B cell (primary cell): Measurements from ENCODE around the gene CTNNA3. TPM values are rescaled to one million over a fixed set of nuclear protein-coding genes. Genes with fewer than 3 reads are reported as not detected.

Experiments used
- ATAC-seq: fragments of 200-7000 bp; cut with Tn5 transposase; one replicate; pipeline ENCODE4 v1.10.0; 2021; ENCODE audit warnings: low read depth, mild to moderate bottlenecking, moderate number of reproducible peaks, moderate library complexity
- CTCF ChIA-PET: fragments of 350-600 bp; sonication (Branson Sonifier 250); formaldehyde crosslinking; loops from one replicate; lab custom pipeline; 2021; ENCODE audit warnings: antibody characterized with exemption, inconsistent platforms; lab: Charles Lee
- POLR2A ChIA-PET: fragments of 350-600 bp; sonication (Branson Sonifier 250); formaldehyde crosslinking; loops from one replicate; lab custom pipeline; 2021; ENCODE audit warnings: antibody characterized with exemption; lab: Charles Lee
- DNase-seq: peaks from one replicate; pipeline ENCODE4 v3.0.0; 2013
- H2AFZ ChIP-seq: 2 replicates; pipeline ENCODE4 v1.6.1; 2012; ENCODE audit warnings: mild to moderate bottlenecking, low read depth, low read length; ENCODE audit not compliant: insufficient read depth, poor library complexity, severe bottlenecking
- H3K27ac ChIP-seq, 2 donors: 1 replicate in 1 of 2; 2 replicates in 1 of 2; pipeline ENCODE4 v1.5.1; 2012 to 2013; ENCODE audit warnings: low read length in 2 of 2, mild to moderate bottlenecking in 2 of 2, moderate library complexity in 1 of 2
- H3K27me3 ChIP-seq, 4 experiments: fragments of 200-600 bp in 1 of 4; sonication (generic) in 1 of 4; replicated peaks in 1 of 4; 1 replicate in 2 of 4; 2 replicates in 2 of 4; pipeline versions ENCODE4 v1.6.1 to v1.7.0; 2013 to 2016; ENCODE audit warnings: low read length in 3 of 4, mild to moderate bottlenecking in 2 of 4, mixed read lengths in 1 of 4, moderate library complexity in 1 of 4; ENCODE audit not compliant: insufficient read depth in 4 of 4, control insufficient read depth in 3 of 4; ENCODE audit errors: control extremely low read depth in 1 of 4
- H3K36me3 ChIP-seq, 2 experiments: replicated peaks in 1 of 2; 1 replicate in 1 of 2; 2 replicates in 1 of 2; pipeline versions ENCODE4 v1.6.1 to v1.7.1; 2013; ENCODE audit warnings: low read length in 1 of 2; ENCODE audit not compliant: insufficient read depth in 2 of 2, control insufficient read depth in 1 of 2; ENCODE audit errors: control extremely low read depth in 1 of 2, extremely low read depth in 1 of 2
- H3K4me1 ChIP-seq, 2 donors: fragments of 200-600 bp in 1 of 2; sonication (generic) in 1 of 2; 1 replicate in 1 of 2; 2 replicates in 1 of 2; pipeline versions ENCODE4 v1.5.1 to v1.6.1; 2013 to 2017; ENCODE audit warnings: low read length in 2 of 2; ENCODE audit not compliant: control insufficient read depth in 2 of 2, insufficient read depth in 2 of 2
- H3K4me2 ChIP-seq: replicated peaks from 2 replicates; pipeline ENCODE3; 2012; ENCODE audit warnings: mild to moderate bottlenecking, low read depth, low read length; ENCODE audit not compliant: poor library complexity, severe bottlenecking
- H3K4me3 ChIP-seq, 5 experiments: fragments of 200-600 bp in 1 of 5; sonication (generic) in 1 of 5; 1 replicate in 3 of 5; 2 replicates in 2 of 5; pipeline versions ENCODE4 v1.5.1 to v1.7.0; 2011 to 2016; ENCODE audit warnings: low read length in 4 of 5, mild to moderate bottlenecking in 4 of 5, low read depth in 2 of 5, control low read depth in 1 of 5, moderate library complexity in 1 of 5; ENCODE audit not compliant: insufficient read depth in 1 of 5; ENCODE audit errors: control extremely low read depth in 1 of 5, extremely low read depth in 1 of 5
- H3K79me2 ChIP-seq: fragments of 200-600 bp; sonication (generic); one replicate; pipeline ENCODE4 v1.6.0; 2016; ENCODE audit warnings: low read length; ENCODE audit not compliant: control insufficient read depth, insufficient read depth
- H3K9ac ChIP-seq: fragments of 200-600 bp; sonication (generic); 2 replicates; pipeline ENCODE4 v1.6.1; 2017; ENCODE audit warnings: mild to moderate bottlenecking, low read length, moderate library complexity
- H3K9me3 ChIP-seq, 3 donors: one replicate each; pipeline versions ENCODE4 v1.6.1 to v1.7.1; 2013; ENCODE audit warnings: low read length in 2 of 3; ENCODE audit not compliant: control insufficient read depth in 2 of 3, insufficient read depth in 1 of 3; ENCODE audit errors: control extremely low read depth in 1 of 3
- H4K20me1 ChIP-seq: 2 replicates; pipeline ENCODE4 v1.6.0; 2012; ENCODE audit warnings: mild to moderate bottlenecking, low read length; ENCODE audit not compliant: insufficient read depth, control insufficient read depth, poor library complexity, severe bottlenecking
- H3K27ac Mint-ChIP-seq: one replicate; pipeline ENCODE4 v1.8.0; 2021; ENCODE audit warnings: mixed read lengths
- H3K27me3 Mint-ChIP-seq: one replicate; pipeline ENCODE4 v1.8.0; 2021; ENCODE audit warnings: mixed read lengths
- H3K4me1 Mint-ChIP-seq: one replicate; pipeline ENCODE4 v1.8.0; 2021; ENCODE audit warnings: mixed read lengths
- H3K4me3 Mint-ChIP-seq: one replicate; pipeline ENCODE4 v1.8.0; 2021; ENCODE audit warnings: mixed read lengths
- H3K9me3 Mint-ChIP-seq: one replicate; pipeline ENCODE4 v1.8.0; 2022; ENCODE audit warnings: mixed read lengths; ENCODE audit not compliant: insufficient read depth
- CTCF ChIP-seq: fragments of 200-600 bp; IDR thresholded peaks from one replicate; pipeline ENCODE4 v1.8.0; 2022; ENCODE audit warnings: antibody characterized with exemption, mild to moderate bottlenecking
- EZH2 ChIP-seq: IDR thresholded peaks from 2 replicates; pipeline ENCODE4 v1.6.1; 2012; ENCODE audit warnings: borderline replicate concordance, low read depth, mild to moderate bottlenecking, moderate library complexity, low read length; ENCODE audit not compliant: insufficient read depth, poor library complexity, severe bottlenecking
- WGBS: methylation state at CpG from one replicate; pipeline ENCODE4 v1.1.5; 2013; ENCODE audit warnings: missing lambda C conversion rate; ENCODE audit not compliant: insufficient coverage; 5-methylcytosine and 5-hydroxymethylcytosine counted together
- intact Hi-C: fragments of 100-400 bp; cut with micrococcal nuclease; formaldehyde crosslinking; loops from one replicate; pipeline ENCODE4 v1.10.0; 2022
- polyA plus RNA-seq: library from polyadenylated mRNA; depleted of rRNA; stranded (reverse); fragments of >200 nt; gene quantifications from 2 replicates; pipeline ENCODE4 v1.2.3, GENCODE V29; 2012
- total RNA-seq, 2 donors: library from RNA; stranded (reverse); fragments of 120-200 nt in 1 of 2; gene quantifications; 1 replicate in 1 of 2; 2 replicates in 1 of 2; pipeline versions ENCODE4 v1.2.3 to v1.2.4, GENCODE V29; 2013 to 2022

The CTNNA3 gene
- total and polyA plus RNA-seq, 2 donors (not counting 1 experiment from before 2014, with no cell fraction given) = 0.01 TPM; not detected in 1

GRCh38 chr10:66322777-66323176 is 1373.2 kb downstream of the CTNNA3 start:
- 40% methylated on average over 1 of the region's 2 CpGs for WGBS

More at GRCh38 chr10:66322777-66323176, 1373.2 kb downstream of the CTNNA3 start:
- H3K9me3 ChIP-seq = no peaks in the 10 kb centered on the region
- no peaks in the 10 kb centered on the region for H3K79me2 ChIP-seq
- H3K27me3 Mint-ChIP-seq = no peaks in the 10 kb centered on the region
- H3K27me3 ChIP-seq = no peaks in the 10 kb centered on the region
- H4K20me1 ChIP-seq = no peaks in the 10 kb centered on the region
- no peak overlapping the region for H3K4me3 Mint-ChIP-seq
- POLR2A ChIA-PET = no interaction called here
- no peak overlapping the region for H3K9ac ChIP-seq
- intact Hi-C loops = no loop called here
- H3K4me3 ChIP-seq = no peak overlapping the region
- no peak overlapping the region for H3K4me2 ChIP-seq
- TF ChIP-seq EZH2 (no peak), CTCF (no peak)
- H2AFZ ChIP-seq = no peak overlapping the region
- CTCF ChIA-PET = no interaction called here
- no peaks in the 10 kb centered on the region for H3K4me1 Mint-ChIP-seq
- H3K27ac Mint-ChIP-seq = no peak overlapping the region
- H3K4me1 ChIP-seq = no peaks in the 10 kb centered on the region
- no peak for DNase-seq
- H3K27ac ChIP-seq = no peak overlapping the region
- no peak for ATAC-seq
- peaks cover 3% of the 10 kb centered on the region for H3K9me3 Mint-ChIP-seq
- H3K36me3 ChIP-seq = no peaks in the 10 kb centered on the region
